T-helper 9 cell (primary cell): ENCODE measurements around the gene ZNF544.

ENCODE experiments used
- DNase-seq: peaks from one replicate; pipeline ENCODE4 v3.0.0-alpha.2; 2020
- total RNA-seq, 2 donors: gene quantifications; one replicate each; lab custom pipeline; 2026; lab: John Stamatoyannopoulos, UW

ZNF544 gene
- 9.9 to 52.5 reads per million in 2 donors for total RNA-seq

- peak; percentile 7 for DNase-seq
These were observed at the start of gene ZNF544 for GRCh38 chr19:58228585-58229254. TSS of gene ZNF544 (plus strand) at chr19:58228914. CDS start at chr19:58244024, 15,110 bp downstream.

GRCh38 chr19:58181902-58182576, 46.7 kb upstream of the ZNF544 start:
- DNase-seq = peak; percentile 40

- peak; percentile 72 for DNase-seq
These were observed 46.1 kb upstream of the ZNF544 start for GRCh38 chr19:58182577-58182988.

DNA sequence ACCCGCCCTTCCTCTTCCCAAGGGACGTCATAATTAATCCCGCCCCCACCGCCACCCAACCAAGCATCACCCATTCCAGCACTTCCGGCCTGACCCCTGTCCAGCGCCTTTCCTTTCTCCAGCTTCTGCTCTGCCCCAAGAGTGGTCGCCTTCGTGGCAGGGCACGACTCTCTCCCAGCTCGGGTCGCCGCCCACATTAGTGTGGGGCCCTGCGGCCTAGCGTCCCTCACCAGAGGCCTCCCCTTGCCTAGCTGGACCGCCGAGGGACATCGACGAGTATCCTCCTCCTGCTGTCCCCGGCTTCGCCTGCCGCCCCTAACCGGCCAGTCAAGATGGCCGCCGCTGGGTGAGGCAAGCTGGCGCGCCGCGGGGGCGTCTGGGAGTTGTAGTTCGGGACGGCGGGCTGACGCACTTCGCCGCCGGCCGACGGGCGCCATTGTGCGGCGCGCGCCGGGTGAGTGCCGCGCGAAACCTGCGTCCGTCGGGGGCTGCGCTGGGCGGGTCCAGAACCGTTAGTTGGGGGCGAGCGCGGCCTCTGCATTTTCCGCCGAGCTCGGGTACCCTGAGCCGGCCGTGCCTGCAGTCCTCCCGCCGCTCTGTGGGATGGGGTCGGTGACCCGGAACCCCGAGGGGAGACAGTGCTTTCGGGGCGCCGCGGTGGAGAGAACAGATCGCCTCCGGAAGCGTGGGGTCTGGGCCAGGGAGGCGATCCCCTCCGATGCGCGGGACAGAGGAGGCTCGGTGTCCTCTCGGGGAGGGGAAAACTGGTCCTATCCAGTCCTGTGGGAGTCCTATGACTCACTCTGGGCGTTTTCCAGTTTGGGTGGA, 45.5 kb upstream of the ZNF544 start, which contains the start of gene ZNF274:
TSS of gene ZNF274 (plus strand) at position 73 of the 828 bp plus-strand sequence. CDS start 905 bp downstream, outside the sequence.
- peak; percentile 92 for DNase-seq

DNA sequence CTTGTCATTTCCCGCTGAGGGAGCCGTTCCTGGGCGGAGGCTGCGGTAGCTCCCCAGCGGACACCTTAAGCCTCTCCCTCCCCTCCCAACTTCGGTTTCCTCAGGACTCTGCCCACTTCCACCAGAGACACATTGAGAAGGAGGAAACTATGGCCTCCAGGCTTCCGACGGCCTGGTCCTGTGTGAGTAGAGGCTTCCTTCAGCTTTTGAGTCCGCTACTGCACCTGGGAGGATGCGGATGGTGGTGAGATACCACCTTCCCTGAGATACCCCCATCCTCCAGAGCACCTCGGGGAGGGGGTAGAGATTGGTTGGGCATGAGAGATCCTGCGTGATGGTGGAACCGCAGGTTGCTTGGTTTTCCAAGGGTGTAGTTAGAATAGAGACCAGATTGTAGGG, 44.9 kb upstream of the ZNF544 start:
- no peak for DNase-seq

- DNase-seq = no peak
These were observed 31.7 kb upstream of the ZNF544 start for GRCh38 chr19:58196901-58197616.

- DNase-seq = no peak
These were observed 24.8 kb upstream of the ZNF544 start for GRCh38 chr19:58203814-58204475.

DNA sequence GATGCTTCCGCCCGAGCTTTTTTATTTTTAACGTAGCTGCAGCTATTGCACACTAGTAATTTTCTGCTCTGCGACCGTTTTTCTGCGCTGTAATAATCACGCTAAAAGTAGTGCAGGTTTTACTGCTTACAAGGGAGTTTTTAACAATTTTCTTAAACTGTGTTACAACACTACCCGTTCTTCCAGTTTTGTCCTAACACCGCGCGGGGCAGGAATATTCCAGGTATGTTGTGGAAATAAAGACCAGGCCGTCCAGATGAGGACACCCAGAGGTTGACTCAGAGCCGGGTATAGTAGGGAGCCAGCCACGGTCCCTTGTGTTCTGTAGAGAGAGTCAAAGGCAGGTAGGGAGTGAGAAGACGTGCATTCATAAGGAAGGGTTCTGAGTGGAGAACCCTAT, 24.1 kb upstream of the ZNF544 start:
- DNase-seq = no peak

- no peak for DNase-seq
These were observed 19.1 kb upstream of the ZNF544 start for GRCh38 chr19:58209577-58209976.

GRCh38 chr19:58212336-58213074, 16.2 kb upstream of the ZNF544 start:
- no peak for DNase-seq

DNA sequence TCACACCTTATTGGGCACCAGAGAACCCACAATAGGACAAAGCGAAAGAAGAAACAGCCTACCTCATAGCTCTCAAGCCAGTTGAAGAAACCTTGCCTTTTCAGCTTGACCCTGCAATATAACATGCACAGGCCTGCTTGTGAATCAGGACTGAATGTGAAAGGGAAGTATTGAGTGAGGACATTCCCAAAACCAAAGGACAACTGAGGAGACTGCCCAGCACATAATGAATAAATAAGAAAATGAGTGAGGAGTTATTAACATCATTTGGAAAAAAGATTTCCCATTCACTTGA, 15.7 kb upstream of the ZNF544 start:
- no peak for DNase-seq

DNA sequence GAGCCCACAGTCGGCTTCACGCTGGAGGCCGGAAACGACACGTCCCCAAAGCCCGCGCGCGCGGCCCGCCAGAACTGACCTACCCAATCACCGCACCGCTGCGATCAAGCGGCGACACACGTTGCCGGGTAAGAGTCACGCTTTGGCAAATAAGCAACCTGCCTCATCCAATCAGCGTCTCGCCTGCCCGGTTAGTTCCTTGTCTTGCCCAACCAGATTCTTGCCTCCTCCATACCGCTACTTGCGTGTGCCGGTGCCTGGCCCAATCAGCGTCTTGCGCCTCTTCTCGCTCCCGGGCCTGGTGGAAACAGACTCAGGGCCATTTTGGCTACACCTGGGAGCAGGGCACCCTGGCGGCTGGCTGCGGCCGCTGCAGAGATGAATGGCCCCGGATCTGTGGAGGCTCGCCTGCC, 11.6 kb upstream of the ZNF544 start:
- DNase-seq = no peak

GRCh38 chr19:58217607-58218391, 10.9 kb upstream of the ZNF544 start:
- no peak for DNase-seq

DNA sequence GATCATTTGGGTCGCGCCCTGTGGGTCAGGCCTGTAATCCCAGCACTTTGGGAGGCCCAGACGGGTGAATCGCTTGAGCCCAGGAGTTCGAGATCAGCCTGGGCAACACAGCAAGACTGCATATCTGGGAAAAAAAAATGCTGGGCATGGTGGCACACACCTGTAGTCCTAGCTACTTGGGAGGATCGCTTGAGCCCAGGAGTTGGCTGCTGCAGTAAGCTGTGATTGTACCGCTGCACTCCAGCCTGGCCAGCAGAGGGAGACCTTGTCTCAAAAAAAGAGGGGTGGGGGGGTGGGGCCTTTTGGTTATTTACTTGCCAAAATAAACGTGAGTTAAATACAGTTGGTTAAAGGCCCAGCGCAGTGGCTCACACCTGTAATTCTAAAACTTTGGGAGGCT, 9.8 kb upstream of the ZNF544 start:
- peak; percentile 12 for DNase-seq

GRCh38 chr19:58227964-58228584, 640 bp upstream of the ZNF544 start:
- DNase-seq = no peak

- DNase-seq = no peak
These were observed 533 bp downstream of the ZNF544 start for GRCh38 chr19:58229255-58229639.

DNA sequence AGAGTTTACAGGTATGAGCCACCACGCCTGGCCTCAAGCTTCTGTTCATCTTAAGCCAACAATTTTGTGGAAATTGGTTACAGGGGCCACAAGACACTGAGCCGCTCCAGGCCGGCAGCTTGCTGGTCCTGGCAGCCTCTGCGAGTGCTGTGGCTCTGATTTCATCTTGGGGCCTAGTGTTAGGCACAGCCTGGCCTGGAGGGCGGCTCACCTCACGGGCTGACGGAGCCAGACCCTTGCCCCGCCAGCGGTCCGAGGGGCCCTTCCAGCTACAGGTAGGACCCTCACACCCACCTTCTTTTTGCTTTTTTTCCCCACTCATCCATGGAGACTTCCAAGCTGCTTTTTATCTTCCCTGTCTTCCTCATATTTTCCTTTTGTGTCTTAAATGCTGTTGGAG, 8.6 kb downstream of the ZNF544 start:
- DNase-seq = no peak

DNA sequence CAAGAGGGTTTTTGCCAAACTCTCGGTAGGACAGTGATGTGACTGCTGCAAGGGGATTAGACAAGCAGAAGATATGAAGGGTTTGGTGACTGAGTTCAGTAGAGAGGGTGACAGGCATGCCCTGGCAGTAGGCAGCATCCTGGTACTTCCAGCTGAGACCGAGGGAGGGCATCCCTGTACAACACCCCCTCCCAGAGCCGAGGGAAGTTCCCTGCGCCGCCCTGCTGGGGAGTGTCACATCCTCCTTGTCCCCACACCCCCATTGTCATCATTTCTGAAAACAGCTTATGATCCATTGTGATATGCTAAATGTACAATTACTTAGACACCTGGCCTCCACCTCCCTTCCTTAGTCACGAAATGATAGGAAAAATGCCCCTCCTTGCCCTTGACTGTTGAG, 14.6 kb downstream of the ZNF544 start:
- no peak for DNase-seq

DNA sequence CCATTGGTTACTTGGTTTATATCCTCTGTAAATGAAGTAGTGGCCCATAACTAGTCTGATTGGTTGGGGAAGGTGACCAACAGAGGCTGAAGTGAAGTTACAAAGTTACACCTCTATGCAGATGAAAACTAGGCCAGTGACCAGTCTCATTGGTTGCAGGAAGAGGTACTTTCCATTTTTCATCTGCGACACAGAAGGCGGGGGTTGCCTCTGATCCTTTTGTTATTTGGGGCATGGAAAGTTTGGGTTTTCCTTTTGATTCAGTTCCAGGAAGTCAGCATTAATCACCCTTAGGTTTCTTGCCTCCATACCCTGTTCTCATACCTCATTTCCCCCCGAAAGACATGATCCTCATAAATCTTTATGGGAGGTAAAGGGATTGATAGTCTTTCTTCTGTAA, 20.2 kb downstream of the ZNF544 start:
- no peak for DNase-seq

DNA sequence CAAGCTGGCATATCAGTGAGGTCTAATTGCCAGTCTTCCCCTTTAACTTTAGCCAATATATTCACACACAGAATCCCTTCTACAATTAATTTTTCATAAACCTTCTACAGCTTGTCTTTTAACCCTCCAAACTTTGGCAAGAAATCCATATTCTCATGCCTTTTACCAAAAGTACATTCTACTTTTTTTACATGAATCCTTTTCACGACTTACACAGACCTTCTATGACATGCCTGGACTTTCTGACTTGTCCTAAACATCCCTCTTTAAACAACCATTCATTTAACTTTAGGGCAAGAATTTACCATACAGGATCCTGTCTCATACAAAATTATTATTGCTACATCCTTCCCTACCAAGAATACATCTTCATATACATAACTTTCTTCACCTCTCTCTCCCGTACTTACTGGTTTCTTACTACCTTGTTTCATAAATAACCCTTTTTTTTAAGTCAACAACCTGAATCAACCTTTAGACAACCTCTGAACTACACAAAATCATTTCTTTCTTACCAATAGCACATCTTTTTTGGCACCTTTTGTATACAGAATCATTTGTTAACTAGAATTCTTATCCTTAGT, 23.5 kb downstream of the ZNF544 start:
- DNase-seq = no peak
